Measurements from ENCODE around the gene NEMP2. TPM values are rescaled to one million over a fixed set of nuclear protein-coding genes. Genes with fewer than 3 reads are reported as not detected.

NEMP2 gene
- total and polyA plus RNA-seq, 2 of the 8 experiments (the other 6 are each of a cell fraction or from before 2014, with no cell fraction given) = 3.1 to 5.3 TPM

DNA sequence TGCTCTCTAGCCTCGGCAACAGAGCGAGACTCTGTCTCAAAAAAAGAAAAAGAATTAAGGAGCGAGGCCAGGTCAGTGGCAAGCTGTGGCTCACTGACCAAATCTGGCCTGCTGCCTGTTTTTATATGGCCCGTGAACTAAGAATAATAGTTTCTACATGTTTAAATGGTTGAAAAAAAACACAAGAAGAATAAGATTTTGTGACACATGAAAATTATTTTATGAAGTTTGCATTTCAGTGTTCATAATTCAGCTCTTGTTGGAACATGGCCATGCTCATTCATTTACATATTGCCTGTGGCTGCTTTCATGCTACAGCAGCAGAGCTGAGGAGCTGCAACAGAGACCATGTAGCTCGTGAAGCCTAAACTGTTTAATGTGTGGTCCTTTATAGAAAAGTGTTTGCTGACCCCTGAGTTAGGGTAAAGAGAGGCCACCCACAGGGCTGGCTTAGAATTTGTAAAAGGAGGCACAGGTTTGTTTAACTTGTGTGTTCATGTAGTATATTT lies 66.9 kb downstream of the NEMP2 start:
- H3K4ac ChIP-seq (replicated peaks; ENCODE audit: insufficient read length, low read depth, low read length) = no peak overlapping the region
- no peaks in the 10 kb centered on the region for H3K23me2 ChIP-seq (ENCODE audit: low read depth, low read length)
- no peak overlapping the region for H3K18ac ChIP-seq (ENCODE audit: extremely low read depth, low read length)
- H3K36me3 ChIP-seq (ENCODE audit: control insufficient read depth in 2 of 4, insufficient read depth in 4 of 4, low read length in 3 of 4) = 0 out of 8 replicates have a peak, but pooled peaks cover 0 to 3% (median 0%) of the 10 kb centered on the region in 4 experiments
- H2BK20ac ChIP-seq (ENCODE audit: low read length) = no peak overlapping the region
- H3K23ac ChIP-seq (ENCODE audit: insufficient read length) = no peak overlapping the region
- no peaks in the 10 kb centered on the region for H3K27me3 ChIP-seq (replicated peaks in 1 of 4; ENCODE audit: control insufficient read depth in 3 of 4, extremely low read depth in 1 of 4, insufficient read depth in 3 of 4, low read length in 3 of 4)
- WGBS, 2 experiments (ENCODE audit: extremely low coverage in 1 of 2, insufficient coverage in 1 of 2, insufficient read length in 1 of 2, insufficient replicate concordance in 2 of 2, low coverage in 1 of 2, low lambda C conversion rate in 2 of 2, missing lambda C conversion rate in 1 of 2) = 89% methylated on average over 5 of the region's 5 CpGs; no CpG with 5 or more reads in 1 of the 2 experiments
- no peak overlapping the region for H4K91ac ChIP-seq (replicated peaks; ENCODE audit: insufficient read length, low read length)
- H3K4me3 ChIP-seq (ENCODE audit: extremely low read depth in 1 of 4, insufficient read depth in 2 of 4, low read depth in 3 of 4, low read length in 4 of 4) = no peak overlapping the region
- no peak overlapping the region for H2AFZ ChIP-seq (ENCODE audit: low read length)
- H3K9ac ChIP-seq (replicated peaks in 1 of 4; ENCODE audit: extremely low read depth in 1 of 4, low read depth in 3 of 4, low read length in 3 of 4) = no peak overlapping the region
- no peaks in the 10 kb centered on the region for H4K20me1 ChIP-seq (replicated peaks in 1 of 2; ENCODE audit: control insufficient read depth in 1 of 2, insufficient read depth in 2 of 2, low read length in 2 of 2)
- DNase-seq (ENCODE audit: low read depth in 1 of 2, low spot score in 2 of 2) (no peak), FAIRE-seq (no peak)
- H2BK15ac ChIP-seq (ENCODE audit: low read length) = no peak overlapping the region
- CTCF ChIA-PET (ENCODE audit: partially characterized antibody) = interaction anchor here (0.6 to 1.4 kb wide), 3 partner anchors 50 to 315 kb away, joined by 3 to 5 read pairs (median 5); no protein-coding TSS in a partner anchor
- H3K4me2 ChIP-seq (ENCODE audit: insufficient read depth in 1 of 2, low read depth in 2 of 2, low read length in 2 of 2) = no peak overlapping the region
- no peak overlapping the region for H3K14ac ChIP-seq (ENCODE audit: insufficient read length)
- H2AK5ac ChIP-seq (ENCODE audit: low read depth, low read length) = no peak overlapping the region
- H3K56ac ChIP-seq (replicated peaks; ENCODE audit: insufficient read length, low read depth, low read length) = no peak overlapping the region
- peaks cover 0 to 5% of the 10 kb centered on the region in 2 experiments; a peak in 3 of 4 replicates for H3K9me3 ChIP-seq (ENCODE audit: insufficient read depth in 2 of 2, low read depth in 1 of 2, low read length in 1 of 2)
- H3K27ac ChIP-seq (ENCODE audit: low read depth, low read length) = no peak overlapping the region
- H2BK12ac ChIP-seq (ENCODE audit: low read depth, low read length) = no peak overlapping the region
- no peak overlapping the region for H2BK5ac ChIP-seq (ENCODE audit: low read depth, low read length)
- H3K79me2 ChIP-seq (ENCODE audit: control insufficient read depth in 1 of 2, insufficient read depth in 2 of 2, low read length in 2 of 2) = no peaks in the 10 kb centered on the region
- no peak overlapping the region for H4K5ac ChIP-seq (ENCODE audit: insufficient read length, low read depth, low read length)
- H3K79me1 ChIP-seq (ENCODE audit: low read depth, low read length) = no peaks in the 10 kb centered on the region
- POLR2A ChIA-PET (ENCODE audit: partially characterized antibody) = interaction anchor here (1.2 kb wide), 1 partner anchor 10 kb away, joined by 3 read pairs; no protein-coding TSS in a partner anchor
- H3K4me1 ChIP-seq (replicated peaks in 1 of 4; ENCODE audit: control insufficient read depth in 3 of 4, insufficient read depth in 4 of 4, low read length in 3 of 4) = 0 out of 7 replicates have a peak, but pooled peaks cover 0 to 5% (median 0%) of the 10 kb centered on the region in 4 experiments
- no peak overlapping the region for H2BK120ac ChIP-seq (replicated peaks; ENCODE audit: low read depth, low read length)
- no peak overlapping the region for H4K8ac ChIP-seq (ENCODE audit: extremely low read depth, insufficient read depth, low read length)
- TF ChIP-seq TBP (IDR thresholded peaks at IDR 0.05; ENCODE audit: low read depth, low read length) = no peak

Data from H1 (cell line).